ENCODE measurements around the gene B4GALT1. TPM values are rescaled to one million over a fixed set of nuclear protein-coding genes. Genes with fewer than 3 reads are reported as not detected.

The B4GALT1 gene
- total RNA-seq, 1 experiment from 2014 or later, result 32.0 TPM

GRCh38 chr9:33164138-33164809, 2.9 kb downstream of the B4GALT1 start:
- intact Hi-C loops (cut with micrococcal nuclease; ENCODE audit: unreplicated experiment), result no loop called here
- H3K4me3 ChIP-seq (ENCODE audit: low read depth, low read length, poor library complexity, severe bottlenecking), result peak overlapping the region; percentile 95
- TF ChIP-seq EZH2 (IDR thresholded peaks at IDR 0.05; ENCODE audit: borderline replicate concordance, low read depth, low read length, poor library complexity, severe bottlenecking), result no peak
- TF ChIP-seq, protein P1, sequence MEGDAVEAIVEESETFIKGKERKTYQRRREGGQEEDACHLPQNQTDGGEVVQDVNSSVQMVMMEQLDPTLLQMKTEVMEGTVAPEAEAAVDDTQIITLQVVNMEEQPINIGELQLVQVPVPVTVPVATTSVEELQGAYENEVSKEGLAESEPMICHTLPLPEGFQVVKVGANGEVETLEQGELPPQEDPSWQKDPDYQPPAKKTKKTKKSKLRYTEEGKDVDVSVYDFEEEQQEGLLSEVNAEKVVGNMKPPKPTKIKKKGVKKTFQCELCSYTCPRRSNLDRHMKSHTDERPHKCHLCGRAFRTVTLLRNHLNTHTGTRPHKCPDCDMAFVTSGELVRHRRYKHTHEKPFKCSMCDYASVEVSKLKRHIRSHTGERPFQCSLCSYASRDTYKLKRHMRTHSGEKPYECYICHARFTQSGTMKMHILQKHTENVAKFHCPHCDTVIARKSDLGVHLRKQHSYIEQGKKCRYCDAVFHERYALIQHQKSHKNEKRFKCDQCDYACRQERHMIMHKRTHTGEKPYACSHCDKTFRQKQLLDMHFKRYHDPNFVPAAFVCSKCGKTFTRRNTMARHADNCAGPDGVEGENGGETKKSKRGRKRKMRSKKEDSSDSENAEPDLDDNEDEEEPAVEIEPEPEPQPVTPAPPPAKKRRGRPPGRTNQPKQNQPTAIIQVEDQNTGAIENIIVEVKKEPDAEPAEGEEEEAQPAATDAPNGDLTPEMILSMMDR (conservative IDR thresholded peaks at IDR 0.05; ENCODE audit: low read depth, low read length), result no peak
- ChIA-PET POLR2A (ENCODE audit: low non-redundant PET) (no interaction called here), CTCF (no interaction called here)
- peak overlapping the region; percentile 9 for H3K27ac ChIP-seq (ENCODE audit: low read depth, low read length, poor library complexity, severe bottlenecking)
- no peaks in the 10 kb centered on the region for H3K9me3 ChIP-seq (ENCODE audit: low read depth, low read length, poor library complexity, severe bottlenecking)
- peaks cover 71% of the 10 kb centered on the region for H3K4me1 ChIP-seq (ENCODE audit: insufficient read depth, low read length, poor library complexity, severe bottlenecking)
- no peaks in the 10 kb centered on the region for H3K27me3 ChIP-seq (replicated peaks; ENCODE audit: insufficient read depth, low read depth, low read length, poor library complexity)
- H3K36me3 ChIP-seq (ENCODE audit: insufficient read depth, low read length, poor library complexity, severe bottlenecking), result no peaks in the 10 kb centered on the region
- no peak for DNase-seq (ENCODE audit: low spot score)
- no TSS peak for BruUV-seq (replicated peaks)

GRCh38 chr9:33163433-33164137, 3.6 kb downstream of the B4GALT1 start:
- H3K27ac ChIP-seq (ENCODE audit: low read depth, low read length, poor library complexity, severe bottlenecking), result peak overlapping the region; percentile 79
- no peaks in the 10 kb centered on the region for H3K27me3 ChIP-seq (replicated peaks; ENCODE audit: insufficient read depth, low read depth, low read length, poor library complexity)
- ChIA-PET CTCF (no interaction called here), POLR2A (ENCODE audit: low non-redundant PET) (no interaction called here)
- DNase-seq (ENCODE audit: low spot score), result no peak
- H3K4me1 ChIP-seq (ENCODE audit: insufficient read depth, low read length, poor library complexity, severe bottlenecking), result peaks cover 78% of the 10 kb centered on the region
- no peaks in the 10 kb centered on the region for H3K36me3 ChIP-seq (ENCODE audit: insufficient read depth, low read length, poor library complexity, severe bottlenecking)
- no peaks in the 10 kb centered on the region for H3K9me3 ChIP-seq (ENCODE audit: low read depth, low read length, poor library complexity, severe bottlenecking)
- intact Hi-C loops (cut with micrococcal nuclease; ENCODE audit: unreplicated experiment), result no loop called here
- no TSS peak for BruUV-seq (replicated peaks)
- no peak overlapping the region for H3K4me3 ChIP-seq (ENCODE audit: low read depth, low read length, poor library complexity, severe bottlenecking)
- TF ChIP-seq, protein P1 (conservative IDR thresholded peaks at IDR 0.05; ENCODE audit: low read depth, low read length), result no peak
- TF ChIP-seq EZH2 (IDR thresholded peaks at IDR 0.05; ENCODE audit: borderline replicate concordance, low read depth, low read length, poor library complexity, severe bottlenecking), result no peak

DNA sequence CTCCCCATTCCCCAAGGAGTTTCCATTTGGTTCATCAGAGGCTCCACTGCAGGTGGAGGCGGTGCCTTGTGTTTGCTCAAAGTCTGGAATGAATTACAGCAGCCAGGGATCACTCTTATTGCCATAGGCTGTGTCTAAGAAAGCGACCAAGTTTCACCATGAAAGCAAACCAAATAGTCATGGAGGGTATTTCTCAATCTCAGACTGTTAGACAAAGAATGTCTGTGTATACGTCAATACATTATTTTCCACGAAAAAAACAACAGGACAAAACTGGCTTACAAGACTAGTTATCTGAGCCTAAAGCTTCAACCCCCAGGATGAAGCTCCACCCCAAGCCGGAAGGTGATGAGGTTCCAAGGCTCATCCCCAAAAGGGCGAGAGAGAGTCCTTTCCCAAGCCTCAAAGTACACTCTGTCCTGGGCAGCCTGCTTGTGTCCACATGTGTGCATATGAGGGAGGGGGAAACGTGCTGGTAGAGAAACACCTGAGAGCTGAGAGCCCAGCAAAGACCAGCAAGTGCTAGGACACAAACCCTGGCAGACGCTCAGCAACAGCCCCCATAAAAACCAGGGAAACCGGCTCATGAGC, 4.3 kb downstream of the B4GALT1 start:
- intact Hi-C loops (cut with micrococcal nuclease; ENCODE audit: unreplicated experiment), result no loop called here
- H3K36me3 ChIP-seq (ENCODE audit: insufficient read depth, low read length, poor library complexity, severe bottlenecking), result no peaks in the 10 kb centered on the region
- H3K27me3 ChIP-seq (replicated peaks; ENCODE audit: insufficient read depth, low read depth, low read length, poor library complexity), result no peaks in the 10 kb centered on the region
- BruUV-seq (replicated peaks), result no TSS peak
- TF ChIP-seq, protein P1 (conservative IDR thresholded peaks at IDR 0.05; ENCODE audit: low read depth, low read length), result no peak
- TF ChIP-seq EZH2 (IDR thresholded peaks at IDR 0.05; ENCODE audit: borderline replicate concordance, low read depth, low read length, poor library complexity, severe bottlenecking), result no peak
- H3K27ac ChIP-seq (ENCODE audit: low read depth, low read length, poor library complexity, severe bottlenecking), result peak overlapping the region; percentile 79
- CTCF ChIA-PET, result no interaction called here
- DNase-seq (ENCODE audit: low spot score), result peak; percentile 39
- peaks cover 80% of the 10 kb centered on the region for H3K4me1 ChIP-seq (ENCODE audit: insufficient read depth, low read length, poor library complexity, severe bottlenecking)
- no peak overlapping the region for H3K4me3 ChIP-seq (ENCODE audit: low read depth, low read length, poor library complexity, severe bottlenecking)
- POLR2A ChIA-PET (ENCODE audit: low non-redundant PET), result no interaction called here
- no peaks in the 10 kb centered on the region for H3K9me3 ChIP-seq (ENCODE audit: low read depth, low read length, poor library complexity, severe bottlenecking)
